NCI-H526 treated with DMSO at 0.1 percent for 48 hours (cell line): ENCODE data around the gene ERFL.
A peak's percentile ranks its signal among the peaks of the same experiment; 100 is the strongest.

Experiments
- DNase-seq: peaks from one replicate; lab custom pipeline; 2025; lab: John Stamatoyannopoulos, UW

The ERFL gene

GRCh38 chr19:41897820-41898219, 30.4 kb downstream of the ERFL start:
- DNase-seq, result no peak

GRCh38 chr19:41897181-41897580, 31.1 kb downstream of the ERFL start:
- DNase-seq, result no peak

- no peak for DNase-seq
Measured at GRCh38 chr19:41896581-41896942, 31.7 kb downstream of the ERFL start.

- no peak for DNase-seq
Measured at GRCh38 chr19:41895745-41896580, 32.3 kb downstream of the ERFL start.

- DNase-seq, result no peak
Measured at GRCh38 chr19:41894350-41894749, 33.9 kb downstream of the ERFL start.

- DNase-seq, result no peak
Measured at GRCh38 chr19:41893899-41894298, 34.4 kb downstream of the ERFL start.

GRCh38 chr19:41892173-41892902, 35.9 kb downstream of the ERFL start:
- no peak for DNase-seq

- no peak for DNase-seq
Measured at GRCh38 chr19:41890936-41891335, 37.3 kb downstream of the ERFL start.

GRCh38 chr19:41889896-41890295, 38.4 kb downstream of the ERFL start:
- DNase-seq, result no peak

GRCh38 chr19:41888926-41889325, 39.3 kb downstream of the ERFL start:
- DNase-seq, result no peak

- peak; percentile 39 for DNase-seq
Measured at GRCh38 chr19:41887711-41888382, 40.4 kb downstream of the ERFL start.

- no peak for DNase-seq
Measured at GRCh38 chr19:41886761-41887710, 41.2 kb downstream of the ERFL start.

- DNase-seq, result peak; percentile 99
Measured at GRCh38 chr19:41883821-41884733, 44.2 kb downstream of the ERFL start.

GRCh38 chr19:41883463-41883820, 44.8 kb downstream of the ERFL start:
- no peak for DNase-seq

GRCh38 chr19:41882568-41883462, 45.4 kb downstream of the ERFL start, which contains the start of gene ARHGEF1:
Gene ARHGEF1 (plus strand): TSS chr19:41883184. CDS start chr19:41888083, 4,899 bp downstream.
- DNase-seq, result no peak

- no peak for DNase-seq
Measured at GRCh38 chr19:41880329-41880708, 47.9 kb downstream of the ERFL start.

- DNase-seq, result no peak
Measured at GRCh38 chr19:41879670-41880328, 48.5 kb downstream of the ERFL start.

- no peak for DNase-seq
Measured at GRCh38 chr19:41879080-41879479, 49.2 kb downstream of the ERFL start.
